ENCODE data around the gene CD6.
"Not testable (repeated sequence)": the region's sequence is repeated elsewhere in the genome, so short reads cannot be mapped to it uniquely, and the experiment has no call there.

Gene CD6

DNA sequence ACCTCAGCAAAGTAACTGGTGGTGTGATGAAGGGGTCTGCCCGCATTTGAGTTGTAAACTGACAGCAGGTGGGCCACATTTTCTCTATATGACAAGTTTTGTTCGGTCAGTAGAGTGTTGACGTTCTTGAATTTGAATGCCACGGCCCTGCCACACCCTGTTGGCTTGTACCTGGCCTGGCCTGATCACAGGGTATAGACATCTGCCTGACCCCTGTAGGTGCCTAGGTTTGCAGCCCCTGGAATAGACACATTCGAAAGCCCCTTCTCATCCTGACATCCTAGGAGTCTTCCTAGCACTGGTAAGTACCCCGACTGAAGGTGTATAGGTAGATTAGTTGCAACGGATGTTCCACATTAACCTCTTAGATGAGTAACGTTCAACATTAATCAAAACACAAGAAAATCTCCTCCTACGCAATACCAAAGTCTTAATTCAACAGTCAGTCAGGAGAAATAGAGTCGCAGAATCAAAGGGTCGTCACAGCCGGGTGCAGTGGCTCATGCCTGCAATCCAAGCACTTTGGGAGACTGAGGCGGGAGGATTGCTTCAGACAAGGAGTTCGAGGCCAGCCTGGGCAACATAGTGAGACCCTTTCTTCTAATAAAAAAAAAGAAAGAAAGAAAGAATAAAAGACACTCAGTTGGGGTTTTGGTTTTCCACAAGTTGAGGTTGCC is 87.2 kb downstream of the CD6 start:
- no peak overlapping the region for H3K4me3 ChIP-seq (ENCODE audit: control insufficient read depth, low read depth, low read length)
- no peak for DNase-seq (ENCODE audit: low read depth)
- TF ChIP-seq, protein P1, sequence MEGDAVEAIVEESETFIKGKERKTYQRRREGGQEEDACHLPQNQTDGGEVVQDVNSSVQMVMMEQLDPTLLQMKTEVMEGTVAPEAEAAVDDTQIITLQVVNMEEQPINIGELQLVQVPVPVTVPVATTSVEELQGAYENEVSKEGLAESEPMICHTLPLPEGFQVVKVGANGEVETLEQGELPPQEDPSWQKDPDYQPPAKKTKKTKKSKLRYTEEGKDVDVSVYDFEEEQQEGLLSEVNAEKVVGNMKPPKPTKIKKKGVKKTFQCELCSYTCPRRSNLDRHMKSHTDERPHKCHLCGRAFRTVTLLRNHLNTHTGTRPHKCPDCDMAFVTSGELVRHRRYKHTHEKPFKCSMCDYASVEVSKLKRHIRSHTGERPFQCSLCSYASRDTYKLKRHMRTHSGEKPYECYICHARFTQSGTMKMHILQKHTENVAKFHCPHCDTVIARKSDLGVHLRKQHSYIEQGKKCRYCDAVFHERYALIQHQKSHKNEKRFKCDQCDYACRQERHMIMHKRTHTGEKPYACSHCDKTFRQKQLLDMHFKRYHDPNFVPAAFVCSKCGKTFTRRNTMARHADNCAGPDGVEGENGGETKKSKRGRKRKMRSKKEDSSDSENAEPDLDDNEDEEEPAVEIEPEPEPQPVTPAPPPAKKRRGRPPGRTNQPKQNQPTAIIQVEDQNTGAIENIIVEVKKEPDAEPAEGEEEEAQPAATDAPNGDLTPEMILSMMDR (conservative IDR thresholded peaks at IDR 0.05; ENCODE audit: control insufficient read depth, insufficient read depth, low read depth, low read length), result no peak

GRCh38 chr11:61059260-61059752 is 87.8 kb downstream of the CD6 start:
- no peak overlapping the region for H3K4me3 ChIP-seq (ENCODE audit: control insufficient read depth, low read depth, low read length)
- TF ChIP-seq, protein P1 (conservative IDR thresholded peaks at IDR 0.05; ENCODE audit: control insufficient read depth, insufficient read depth, low read depth, low read length), result no peak
- no peak for DNase-seq (ENCODE audit: low read depth)

GRCh38 chr11:61061081-61061826 is 89.8 kb downstream of the CD6 start:
- DNase-seq (ENCODE audit: low read depth), result peak; percentile 43
- TF ChIP-seq, protein P1 (conservative IDR thresholded peaks at IDR 0.05; ENCODE audit: control insufficient read depth, insufficient read depth, low read depth, low read length), result no peak
- H3K4me3 ChIP-seq (ENCODE audit: control insufficient read depth, low read depth, low read length), result no peak overlapping the region

DNA sequence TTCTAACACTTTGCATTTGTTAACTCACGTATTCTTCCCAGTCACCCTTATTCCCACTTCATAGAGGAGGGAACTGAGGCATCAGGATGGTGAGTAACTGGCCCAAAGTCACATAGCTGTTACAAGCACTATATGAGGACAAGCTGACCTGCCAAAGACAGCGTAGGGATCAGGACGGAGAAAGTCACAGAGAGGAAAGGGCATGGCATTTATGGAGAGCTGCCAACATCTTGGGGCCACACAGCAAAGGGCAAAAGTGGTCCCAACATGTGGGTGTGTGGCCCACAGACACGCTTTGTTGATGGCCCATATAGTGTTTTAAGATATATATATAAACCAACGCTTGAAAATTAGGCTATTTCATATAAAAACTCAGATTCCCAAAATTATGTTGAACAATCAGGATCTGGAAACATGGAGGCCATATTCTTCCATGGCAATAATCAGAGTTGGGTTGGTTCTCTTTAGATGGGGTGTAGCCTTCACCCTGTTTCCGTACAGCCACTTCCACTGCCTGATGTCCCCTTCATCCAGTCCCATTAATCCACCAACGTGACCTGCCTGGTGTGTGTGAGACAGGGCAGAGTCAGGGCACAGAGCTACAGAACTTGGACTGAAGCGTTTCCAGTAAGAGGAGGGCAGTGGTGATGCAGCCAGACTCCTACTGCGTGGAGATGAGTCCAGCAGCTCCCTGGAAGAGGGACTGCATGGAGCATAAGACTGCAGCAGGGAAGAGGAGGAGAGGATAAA is 90.9 kb downstream of the CD6 start:
- TF ChIP-seq, protein P1 (conservative IDR thresholded peaks at IDR 0.05; ENCODE audit: control insufficient read depth, insufficient read depth, low read depth, low read length), result no peak
- no peak overlapping the region for H3K4me3 ChIP-seq (ENCODE audit: control insufficient read depth, low read depth, low read length)
- no peak for DNase-seq (ENCODE audit: low read depth)

GRCh38 chr11:61065236-61065635 is 93.8 kb downstream of the CD6 start:
- DNase-seq (ENCODE audit: low read depth); H3K4me3 ChIP-seq (ENCODE audit: control insufficient read depth, low read depth, low read length): not testable (repeated sequence)

- TF ChIP-seq, protein P1 (conservative IDR thresholded peaks at IDR 0.05; ENCODE audit: control insufficient read depth, insufficient read depth, low read depth, low read length), result no peak
- DNase-seq (ENCODE audit: low read depth), result no peak
- no peak overlapping the region for H3K4me3 ChIP-seq (ENCODE audit: control insufficient read depth, low read depth, low read length)
These were observed 94.6 kb downstream of the CD6 start for GRCh38 chr11:61065955-61066638.
